Astrocyte (in vitro differentiated cells and primary cell): ENCODE data around the gene PRKAA2. TPM values are rescaled to one million over a fixed set of nuclear protein-coding genes. Genes with fewer than 3 reads are reported as not detected.

Source experiments
- DNase-seq: peaks from one replicate; pipeline ENCODE4 v3.0.0-alpha.2; 2010; ENCODE audit warnings: low read depth
- FAIRE-seq: peaks from 2 replicates; lab custom pipeline; 2011; peaks lifted over from hg19 to GRCh38; lab: Jason Lieb, UNC
- H2AFZ ChIP-seq: 2 replicates; pipeline ENCODE4 v1.6.0; 2012; ENCODE audit warnings: low read depth, low read length, inconsistent platforms
- H3K27ac ChIP-seq: 2 replicates; pipeline ENCODE4 v1.5.1; 2011; ENCODE audit warnings: low read depth, low read length, inconsistent platforms
- H3K27me3 ChIP-seq: 2 replicates; pipeline ENCODE4 v1.6.0; 2011; ENCODE audit warnings: low read length, inconsistent platforms; ENCODE audit not compliant: insufficient read depth
- H3K36me3 ChIP-seq: 2 replicates; pipeline ENCODE4 v1.5.1; 2011; ENCODE audit warnings: low read length, inconsistent platforms; ENCODE audit not compliant: insufficient read depth
- H3K4me1 ChIP-seq: 2 replicates; pipeline ENCODE4 v1.5.1; 2011; ENCODE audit warnings: low read length, inconsistent platforms; ENCODE audit not compliant: insufficient read depth
- H3K4me2 ChIP-seq: 2 replicates; pipeline ENCODE4 v1.6.0; 2012; ENCODE audit warnings: low read length, inconsistent platforms
- H3K4me3 ChIP-seq: 2 replicates; pipeline ENCODE4 v1.5.1; 2011; ENCODE audit warnings: low read depth, mild to moderate bottlenecking, low read length, inconsistent platforms; ENCODE audit not compliant: insufficient read depth
- H3K79me2 ChIP-seq: 2 replicates; pipeline ENCODE4 v1.6.0; 2012; ENCODE audit warnings: mild to moderate bottlenecking, low read length, inconsistent platforms; ENCODE audit not compliant: insufficient read depth
- H3K9ac ChIP-seq: 2 replicates; pipeline ENCODE4 v1.6.0; 2012; ENCODE audit warnings: mild to moderate bottlenecking, low read length, inconsistent platforms
- H3K9me3 ChIP-seq: 2 replicates; pipeline ENCODE4 v1.5.1; 2012; ENCODE audit warnings: low read depth, mild to moderate bottlenecking, low read length, inconsistent platforms; ENCODE audit not compliant: insufficient read depth
- H4K20me1 ChIP-seq: 2 replicates; pipeline ENCODE4 v1.6.0; 2012; ENCODE audit warnings: low read length, inconsistent platforms; ENCODE audit not compliant: insufficient read depth
- H3K27ac Mint-ChIP-seq: one replicate; pipeline ENCODE4 v1.8.0; 2021; ENCODE audit warnings: mild to moderate bottlenecking, mixed read lengths; ENCODE audit not compliant: unreplicated experiment
- H3K27me3 Mint-ChIP-seq: one replicate; pipeline ENCODE4 v1.8.0; 2021; ENCODE audit warnings: low read depth, mixed read lengths; ENCODE audit not compliant: unreplicated experiment
- H3K36me3 Mint-ChIP-seq: one replicate; pipeline ENCODE4 v1.8.0; 2021; ENCODE audit warnings: low read depth, mixed read lengths; ENCODE audit not compliant: unreplicated experiment
- H3K4me1 Mint-ChIP-seq: one replicate; pipeline ENCODE4 v1.8.0; 2021; ENCODE audit warnings: low read depth, mixed read lengths; ENCODE audit not compliant: unreplicated experiment
- H3K4me3 Mint-ChIP-seq: one replicate; pipeline ENCODE4 v1.8.0; 2021; ENCODE audit warnings: mild to moderate bottlenecking, moderate library complexity, mixed read lengths; ENCODE audit not compliant: unreplicated experiment
- H3K9me3 Mint-ChIP-seq: one replicate; pipeline ENCODE4 v1.8.0; 2021; ENCODE audit warnings: mild to moderate bottlenecking, mixed read lengths; ENCODE audit not compliant: unreplicated experiment
- CTCF ChIP-seq: IDR thresholded peaks from 2 replicates; pipeline ENCODE4 v1.5.1; 2011; ENCODE audit warnings: low read depth, mild to moderate bottlenecking, inconsistent platforms, low read length, moderate library complexity; ENCODE audit not compliant: insufficient read depth
- EZH2 ChIP-seq: IDR thresholded peaks from 2 replicates; pipeline ENCODE4 v1.6.1; 2012; ENCODE audit warnings: mild to moderate bottlenecking, low read length, inconsistent platforms; ENCODE audit not compliant: insufficient read depth
- total RNA-seq: library from RNA; stranded (reverse); gene quantifications from 2 replicates; pipeline ENCODE4 v1.2.1, GENCODE V29; 2021

Gene PRKAA2
- total RNA-seq, 1 donor from 2014 or later: 2.4 TPM

DNA sequence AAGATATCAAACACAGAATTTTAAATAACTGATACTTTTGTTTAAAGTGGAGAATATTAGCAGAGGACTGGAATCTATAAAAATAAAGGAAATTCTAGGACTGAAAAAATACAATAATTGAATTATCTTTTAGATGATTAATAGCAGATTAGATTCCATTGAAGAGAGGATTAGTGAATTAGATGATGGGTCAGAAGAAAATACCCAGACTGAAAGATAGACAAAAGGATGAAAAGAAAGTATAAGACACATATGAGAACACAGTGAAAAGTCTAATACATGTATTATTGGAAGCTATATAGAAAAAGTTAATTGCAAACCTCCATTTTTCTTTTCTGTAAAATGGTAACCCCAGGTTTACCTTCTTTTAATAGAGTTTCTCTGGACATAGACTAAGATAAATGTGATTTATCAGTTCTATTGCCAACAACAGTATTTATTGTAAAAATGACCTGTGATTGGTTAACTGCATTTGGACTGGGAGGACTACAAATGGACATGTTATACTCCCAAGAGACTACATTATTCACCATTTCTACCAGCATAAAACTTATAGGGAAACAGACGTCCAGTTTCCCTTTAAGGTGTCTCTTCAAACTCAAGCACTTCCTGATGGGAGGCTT lies 11.0 kb downstream of the PRKAA2 start:
- Mint-ChIP-seq H3K9me3 (peaks cover 7% of the 10 kb centered on the region), H3K27me3 (no peaks in the 10 kb centered on the region), H3K4me3 (no peak overlapping the region), H3K4me1 (no peaks in the 10 kb centered on the region), H3K27ac (no peak overlapping the region), H3K36me3 (peaks cover 2% of the 10 kb centered on the region)
- Histone ChIP-seq H3K4me1 (no peaks in the 10 kb centered on the region), H3K4me3 (no peak overlapping the region), H2AFZ (no peak overlapping the region), H3K79me2 (no peaks in the 10 kb centered on the region), H3K9me3 (peaks cover 8% of the 10 kb centered on the region), H3K27me3 (no peaks in the 10 kb centered on the region), H3K36me3 (no peaks in the 10 kb centered on the region), H3K4me2 (no peak overlapping the region), H4K20me1 (no peaks in the 10 kb centered on the region), H3K27ac (no peak overlapping the region), H3K9ac (no peak overlapping the region)
- DNase-seq: no peak
- FAIRE-seq: no peak
- TF ChIP-seq EZH2: no peak
- no peak for TF ChIP-seq CTCF

DNA sequence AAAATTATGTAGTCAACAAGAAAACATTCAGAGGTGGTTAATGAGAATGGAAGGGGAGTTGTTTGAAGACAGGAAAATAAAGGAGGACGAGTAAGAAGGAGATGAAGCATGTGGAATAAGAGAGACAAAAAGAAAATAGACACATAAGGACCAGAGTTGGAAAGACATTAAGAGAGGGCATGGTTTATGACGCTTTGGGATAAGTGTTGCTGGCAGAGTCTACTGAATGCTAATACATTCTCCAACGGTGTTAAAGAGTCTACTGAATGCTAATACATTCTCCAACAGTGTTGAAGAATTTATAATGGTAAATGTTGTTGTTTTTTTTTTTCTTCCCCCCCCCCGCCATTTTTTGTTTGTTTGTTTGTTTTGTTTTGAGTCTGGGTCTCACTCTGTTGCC lies 13.1 kb downstream of the PRKAA2 start:
- no peaks in the 10 kb centered on the region for H3K27me3 Mint-ChIP-seq
- no peaks in the 10 kb centered on the region for H3K4me1 Mint-ChIP-seq
- H2AFZ ChIP-seq: no peak overlapping the region
- H3K36me3 Mint-ChIP-seq: peaks cover 2% of the 10 kb centered on the region
- FAIRE-seq (no peak), DNase-seq (no peak)
- no peaks in the 10 kb centered on the region for H4K20me1 ChIP-seq
- TF ChIP-seq CTCF: no peak
- no peak for TF ChIP-seq EZH2
- no peak overlapping the region for H3K9ac ChIP-seq
- peaks cover 7% of the 10 kb centered on the region for H3K9me3 Mint-ChIP-seq
- no peak overlapping the region for H3K4me3 Mint-ChIP-seq
- H3K36me3 ChIP-seq: no peaks in the 10 kb centered on the region
- H3K4me3 ChIP-seq: no peak overlapping the region
- no peaks in the 10 kb centered on the region for H3K4me1 ChIP-seq
- no peak overlapping the region for H3K4me2 ChIP-seq
- H3K79me2 ChIP-seq: no peaks in the 10 kb centered on the region
- peaks cover 8% of the 10 kb centered on the region for H3K9me3 ChIP-seq
- H3K27ac Mint-ChIP-seq: no peak overlapping the region
- no peaks in the 10 kb centered on the region for H3K27me3 ChIP-seq
- no peak overlapping the region for H3K27ac ChIP-seq

DNA sequence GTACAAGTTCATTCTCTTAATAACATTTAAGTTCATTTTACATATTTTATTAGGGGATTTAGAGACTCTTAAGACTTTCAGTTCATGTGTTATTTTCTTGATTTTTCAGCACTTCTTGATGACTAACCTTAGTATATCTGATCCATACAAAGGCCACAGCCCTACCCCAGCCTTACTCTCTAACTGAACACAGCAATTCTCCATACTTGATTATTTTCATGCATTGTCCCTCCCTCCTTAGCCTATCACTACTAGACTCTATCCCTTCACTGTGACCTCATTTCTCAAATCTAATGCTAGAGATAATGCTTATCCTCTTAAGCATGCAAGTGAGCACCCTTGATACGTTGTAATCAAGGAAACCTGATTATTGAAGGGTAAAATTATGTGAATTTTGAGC lies 15.2 kb downstream of the PRKAA2 start:
- H3K4me1 Mint-ChIP-seq: no peaks in the 10 kb centered on the region
- FAIRE-seq (no peak), DNase-seq (no peak)
- H3K27me3 Mint-ChIP-seq: no peaks in the 10 kb centered on the region
- TF ChIP-seq EZH2: no peak
- TF ChIP-seq CTCF: no peak
- H3K4me2 ChIP-seq: no peak overlapping the region
- H3K36me3 Mint-ChIP-seq: peaks cover 2% of the 10 kb centered on the region
- H3K4me3 ChIP-seq: no peak overlapping the region
- no peak overlapping the region for H3K9ac ChIP-seq
- H3K36me3 ChIP-seq: no peaks in the 10 kb centered on the region
- H3K27ac ChIP-seq: no peak overlapping the region
- H3K9me3 ChIP-seq: peaks cover 8% of the 10 kb centered on the region
- H3K9me3 Mint-ChIP-seq: peaks cover 7% of the 10 kb centered on the region
- H3K4me1 ChIP-seq: no peaks in the 10 kb centered on the region
- H3K27ac Mint-ChIP-seq: no peak overlapping the region
- no peaks in the 10 kb centered on the region for H4K20me1 ChIP-seq
- no peak overlapping the region for H2AFZ ChIP-seq
- H3K4me3 Mint-ChIP-seq: no peak overlapping the region
- H3K79me2 ChIP-seq: no peaks in the 10 kb centered on the region
- no peaks in the 10 kb centered on the region for H3K27me3 ChIP-seq
